Retina (tissue), 1 donor: ENCODE data around the gene PADI4.

Experiments used
- DNase-seq: peaks from one replicate; pipeline ENCODE4 v3.0.0-alpha.2; 2016

The PADI4 gene

GRCh38 chr1:17352419-17352909, 44.5 kb downstream of the PADI4 start:
- no peak for DNase-seq

DNA sequence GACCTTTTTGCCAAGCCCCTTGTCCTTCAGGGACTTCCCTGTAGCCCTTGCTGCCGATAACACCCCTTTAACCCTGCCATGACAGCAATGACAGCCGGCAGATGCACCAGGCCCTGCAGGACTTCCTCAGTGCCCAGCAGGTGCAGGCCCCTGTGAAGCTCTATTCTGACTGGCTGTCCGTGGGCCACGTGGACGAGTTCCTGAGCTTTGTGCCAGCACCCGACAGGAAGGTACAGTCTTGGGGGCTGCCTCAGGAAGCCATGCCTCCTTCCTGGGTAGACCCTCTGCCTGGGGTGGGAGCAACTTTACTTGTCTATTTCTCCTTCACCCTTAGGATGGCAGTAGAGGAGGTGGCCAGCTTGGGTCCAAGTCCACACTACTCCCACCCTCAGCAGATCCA, 47.9 kb downstream of the PADI4 start:
- no peak for DNase-seq

GRCh38 chr1:17356387-17357026, 48.5 kb downstream of the PADI4 start:
- DNase-seq, result no peak

- no peak for DNase-seq
Observed at GRCh38 chr1:17358557-17358956, 50.6 kb downstream of the PADI4 start.

- DNase-seq, result no peak
Observed at GRCh38 chr1:17359031-17359430, 51.0 kb downstream of the PADI4 start.

GRCh38 chr1:17359808-17360207, 51.8 kb downstream of the PADI4 start:
- DNase-seq, result no peak

DNA sequence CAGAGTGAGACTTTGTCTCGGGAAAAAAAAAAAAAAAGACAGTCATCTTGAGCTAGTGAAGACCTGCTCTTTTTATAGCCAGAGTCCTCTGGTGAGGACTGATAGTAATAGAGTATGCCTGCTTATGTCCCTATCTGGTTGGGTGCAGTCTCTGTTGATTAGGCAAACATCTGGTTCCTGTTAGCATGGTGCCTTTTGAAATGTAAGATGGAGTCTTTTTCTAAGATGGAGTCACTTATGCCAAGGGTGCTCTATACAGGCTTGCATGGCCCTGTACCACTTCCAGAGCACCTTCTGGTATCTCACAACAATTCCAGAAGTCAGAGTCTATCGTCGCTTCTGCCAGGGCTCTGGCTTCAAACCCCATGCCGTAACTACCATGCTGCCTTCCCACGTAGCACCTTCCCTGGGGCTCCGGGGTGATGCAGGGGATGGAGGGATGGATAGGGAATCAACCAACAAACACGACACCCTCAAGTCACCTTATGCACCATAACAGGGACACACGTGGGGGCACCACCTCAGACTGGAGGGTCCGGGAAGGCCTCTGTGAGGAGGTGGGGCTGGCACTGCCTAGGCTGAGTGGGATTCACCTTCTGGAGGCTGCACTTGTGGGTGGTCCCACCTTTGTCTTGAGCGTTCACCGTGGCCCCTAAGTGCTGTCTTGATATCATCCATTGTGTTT, 52.4 kb downstream of the PADI4 start:
- no peak for DNase-seq

- no peak for DNase-seq
Observed at GRCh38 chr1:17361687-17362086, 53.7 kb downstream of the PADI4 start.

DNA sequence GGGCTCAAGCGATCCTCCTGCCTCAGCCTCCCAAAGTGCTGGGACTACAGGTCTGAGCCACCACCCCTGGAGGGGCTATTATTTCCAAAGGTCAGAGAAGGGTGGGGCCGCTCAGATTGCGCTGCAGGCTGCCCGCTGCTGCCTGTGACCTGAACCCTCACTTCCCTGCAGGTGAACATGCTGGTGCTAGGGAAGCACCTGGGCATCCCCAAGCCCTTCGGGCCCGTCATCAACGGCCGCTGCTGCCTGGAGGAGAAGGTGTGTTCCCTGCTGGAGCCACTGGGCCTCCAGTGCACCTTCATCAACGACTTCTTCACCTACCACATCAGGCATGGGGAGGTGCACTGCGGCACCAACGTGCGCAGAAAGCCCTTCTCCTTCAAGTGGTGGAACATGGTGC, 55.4 kb downstream of the PADI4 start:
- DNase-seq, result no peak

DNA sequence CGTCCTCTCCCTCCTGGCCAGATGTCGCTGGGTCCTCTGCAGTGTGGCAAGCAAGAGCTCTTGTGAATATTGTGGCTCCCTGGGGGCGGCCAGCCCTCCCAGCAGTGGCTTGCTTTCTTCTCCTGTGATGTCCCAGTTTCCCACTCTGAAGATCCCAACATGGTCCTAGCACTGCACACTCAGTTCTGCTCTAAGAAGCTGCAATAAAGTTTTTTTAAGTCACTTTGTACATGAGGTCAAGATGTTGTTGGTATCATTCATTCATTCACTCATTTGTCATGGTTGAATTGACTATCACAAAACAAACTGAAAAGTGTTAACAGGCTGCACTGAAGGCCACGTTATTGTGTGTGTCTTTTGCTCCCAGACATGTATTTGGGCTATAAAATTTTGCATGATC, 55.8 kb downstream of the PADI4 start:
- DNase-seq, result no peak

- no peak for DNase-seq
Observed at GRCh38 chr1:17365293-17365692, 57.3 kb downstream of the PADI4 start.

- no peak for DNase-seq
Observed at GRCh38 chr1:17369466-17369865, 61.5 kb downstream of the PADI4 start.

DNA sequence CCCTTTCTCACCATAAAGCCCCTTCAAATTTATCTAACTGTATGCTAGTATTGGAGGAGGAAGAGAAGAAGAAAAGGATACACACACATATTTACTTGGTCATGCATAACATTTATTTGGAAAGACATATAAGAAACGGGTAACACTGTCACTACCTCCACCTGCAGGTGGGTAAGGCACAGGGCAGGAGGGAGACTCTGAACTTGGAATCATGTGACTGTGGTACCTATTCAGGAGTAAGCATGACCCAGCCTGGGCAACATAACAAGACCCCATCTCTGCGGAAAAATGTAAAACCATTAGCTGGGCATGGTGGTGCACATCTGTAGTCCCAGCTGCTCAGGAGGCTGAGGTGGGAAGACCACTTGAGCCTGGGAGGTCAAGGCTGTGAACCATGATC, 62.6 kb downstream of the PADI4 start:
- DNase-seq, result no peak

GRCh38 chr1:17371896-17372295, 63.9 kb downstream of the PADI4 start, which contains the start of gene PADI6:
Gene PADI6 (plus strand): TSS chr1:17372196. CDS start chr1:17372246, 50 bp downstream.
- no peak for DNase-seq

- no peak for DNase-seq
Observed at GRCh38 chr1:17372955-17373354, 65.0 kb downstream of the PADI4 start.

- DNase-seq, result no peak
Observed at GRCh38 chr1:17375651-17376050, 67.7 kb downstream of the PADI4 start.

DNA sequence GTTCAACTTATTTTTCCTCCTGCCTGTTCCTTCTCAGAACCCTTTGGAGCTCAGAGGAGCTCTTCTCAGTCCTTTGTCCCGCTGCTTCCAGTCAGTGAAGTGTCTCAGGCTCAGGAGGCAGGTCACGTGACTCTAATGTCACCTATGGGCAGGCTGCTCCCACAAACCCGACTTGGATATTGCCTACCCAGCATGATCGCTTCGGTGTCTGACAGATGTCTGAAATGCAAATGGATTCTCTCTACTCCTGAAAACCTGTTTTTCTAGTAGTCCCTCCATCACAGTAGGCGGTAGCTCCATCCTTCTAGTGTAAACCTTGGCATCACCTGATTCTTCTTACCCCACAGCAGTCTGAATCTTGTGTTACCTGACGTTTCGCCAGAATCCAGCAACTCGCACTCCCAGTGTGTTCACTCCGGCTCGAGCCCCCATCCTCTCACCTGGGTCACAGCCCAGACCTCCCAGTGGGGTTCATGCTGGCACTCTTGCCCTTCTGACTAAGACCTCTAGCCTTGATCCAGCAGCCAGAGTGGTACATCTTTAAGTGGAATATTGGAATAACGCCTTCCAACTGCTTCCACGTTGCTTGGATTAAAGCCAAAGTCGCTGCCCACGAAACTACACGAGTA, 69.4 kb downstream of the PADI4 start:
- DNase-seq, result no peak

DNA sequence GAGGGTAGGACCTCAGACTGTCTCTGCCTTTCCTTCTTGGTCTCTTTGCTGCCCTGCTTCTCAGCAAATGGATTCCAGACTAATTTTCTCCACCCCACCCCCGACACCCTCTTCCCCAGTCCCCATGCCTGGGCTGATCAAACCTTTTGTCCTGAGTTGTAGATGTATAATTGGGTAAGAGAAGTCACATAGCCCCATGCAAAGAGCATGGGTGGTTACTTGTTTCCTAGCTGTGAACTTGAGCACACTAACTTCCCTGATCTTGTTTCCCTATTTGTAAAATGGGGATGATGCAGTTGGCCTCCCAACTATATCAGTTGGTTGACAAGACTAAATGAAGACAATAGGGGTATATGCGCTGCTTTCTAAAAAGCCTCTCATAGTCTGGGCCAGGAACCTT, 73.2 kb downstream of the PADI4 start:
- DNase-seq, result no peak

DNA sequence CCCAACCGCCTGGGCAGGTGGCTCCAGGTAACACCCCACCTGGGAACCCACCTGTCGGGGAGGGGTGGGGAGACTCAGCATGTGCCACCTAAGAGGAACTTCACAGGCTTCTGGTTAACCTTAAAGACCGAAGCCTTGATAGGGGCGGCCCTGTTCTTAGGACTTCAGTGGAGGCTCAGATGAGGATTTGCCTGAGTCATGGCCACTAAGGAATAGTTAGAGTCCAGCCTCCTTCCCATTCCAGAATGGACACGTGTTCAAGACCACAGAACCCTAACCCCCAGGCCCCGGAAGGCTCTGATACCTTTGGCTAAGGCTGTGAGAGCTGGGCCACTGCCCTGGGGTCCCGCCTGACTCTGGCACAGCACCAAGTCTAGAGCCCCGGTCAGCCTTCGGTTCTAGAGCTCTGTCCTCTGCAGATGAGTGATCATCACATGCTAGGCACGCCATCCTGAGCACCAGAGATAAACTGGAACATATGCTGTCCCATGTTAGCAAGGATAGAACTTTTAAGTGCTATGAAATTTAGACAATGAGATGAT, 84.3 kb downstream of the PADI4 start:
- DNase-seq, result no peak

GRCh38 chr1:17393230-17393629, 85.2 kb downstream of the PADI4 start:
- DNase-seq, result no peak

GRCh38 chr1:17397910-17398695, 90.1 kb downstream of the PADI4 start:
- DNase-seq, result no peak

DNA sequence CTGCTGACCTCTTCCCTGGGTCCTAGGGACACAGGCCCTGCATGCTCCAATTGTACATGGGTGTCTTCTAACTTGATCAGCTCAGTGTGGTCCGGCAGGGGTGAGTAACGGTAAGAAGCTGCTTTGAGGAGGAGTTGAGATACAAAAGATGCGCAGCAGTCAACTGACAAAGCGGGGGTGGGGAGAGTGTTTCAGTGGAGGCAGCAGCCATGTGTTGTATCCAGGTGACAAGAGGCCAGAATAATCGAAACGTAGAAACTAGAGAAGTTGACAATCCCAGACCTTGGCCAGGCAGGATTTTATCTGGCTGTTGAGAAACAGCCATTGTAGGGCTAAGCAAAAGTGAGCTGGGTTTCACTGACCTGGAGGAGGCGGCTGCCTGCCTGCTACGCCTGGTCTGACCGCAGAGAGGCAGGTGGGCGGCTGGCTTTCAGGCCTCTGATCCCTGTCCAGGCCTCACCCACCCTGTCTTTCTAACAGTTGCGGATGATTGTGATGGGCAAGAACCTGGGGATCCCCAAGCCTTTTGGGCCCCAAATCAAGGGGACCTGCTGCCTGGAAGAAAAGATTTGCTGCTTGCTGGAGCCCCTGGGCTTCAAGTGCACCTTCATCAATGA, 92.8 kb downstream of the PADI4 start:
- DNase-seq, result no peak

GRCh38 chr1:17401841-17402240, 93.8 kb downstream of the PADI4 start:
- DNase-seq, result no peak
